NAMALWA (cell line): ENCODE results near the gene MIA.
"Not testable (repeated sequence)": the region's sequence is repeated elsewhere in the genome, so short reads cannot be mapped to it uniquely, and the experiment has no call there.

Experiments used
- DNase-seq: peaks from one replicate; pipeline ENCODE4 v3.0.0-alpha.2; 2015; ENCODE audit warnings: low spot score

MIA gene

GRCh38 chr19:40822704-40823553 is 47.6 kb downstream of the MIA start:
- DNase-seq, result not testable (repeated sequence)

GRCh38 chr19:40824916-40825315 is 49.6 kb downstream of the MIA start:
- DNase-seq, result not testable (repeated sequence)

GRCh38 chr19:40825460-40826095 is 50.3 kb downstream of the MIA start:
- DNase-seq, result not testable (repeated sequence)

- DNase-seq, result not testable (repeated sequence)
Measured at GRCh38 chr19:40826312-40826698, 51.0 kb downstream of the MIA start.

GRCh38 chr19:40826699-40827385 is 51.5 kb downstream of the MIA start:
- not testable (repeated sequence) for DNase-seq
